Measurements from ENCODE around the gene ST14.
"Not testable (repeated sequence)": the region's sequence is repeated elsewhere in the genome, so short reads cannot be mapped to it uniquely, and the experiment has no call there.

ST14 gene

GRCh38 chr11:130233888-130234287, 74.3 kb downstream of the ST14 start:
- not testable (repeated sequence) for DNase-seq (ENCODE audit: low read depth)

GRCh38 chr11:130234315-130234714, 74.7 kb downstream of the ST14 start:
- no peak for DNase-seq (ENCODE audit: low read depth)

DNA sequence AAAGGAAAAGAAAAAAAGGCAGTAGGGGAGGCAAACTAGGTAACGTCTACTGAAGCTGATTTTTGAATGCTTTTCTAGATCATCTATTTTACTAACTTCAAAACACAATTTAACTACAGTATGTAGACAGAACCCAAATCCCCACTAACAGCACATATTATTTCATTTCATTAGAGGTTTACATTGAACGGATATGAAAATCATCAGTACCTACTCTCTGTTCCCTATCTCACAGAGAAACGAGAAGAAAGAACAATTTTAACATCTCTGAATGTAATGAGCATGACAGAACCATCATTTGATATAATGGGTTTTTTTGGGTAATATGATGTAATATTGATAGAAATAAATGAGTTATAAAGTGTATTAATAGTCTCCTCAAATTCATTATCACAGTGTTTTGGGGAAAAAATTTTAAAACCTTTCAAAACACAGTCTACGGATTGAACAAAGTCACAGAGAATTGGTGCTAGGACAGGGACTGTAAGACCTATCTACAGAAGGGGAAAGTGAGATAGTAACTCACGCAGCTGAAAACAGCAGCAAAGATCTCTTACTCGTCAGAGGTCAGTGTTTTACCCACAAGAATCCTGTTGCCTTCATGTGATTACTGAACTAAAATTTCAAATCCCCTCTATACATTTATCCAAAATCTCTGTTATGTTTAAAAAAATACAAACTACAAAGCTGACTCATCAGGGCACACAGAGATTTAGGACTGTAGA, 77.9 kb downstream of the ST14 start:
- no peak for DNase-seq (ENCODE audit: low read depth)

DNA sequence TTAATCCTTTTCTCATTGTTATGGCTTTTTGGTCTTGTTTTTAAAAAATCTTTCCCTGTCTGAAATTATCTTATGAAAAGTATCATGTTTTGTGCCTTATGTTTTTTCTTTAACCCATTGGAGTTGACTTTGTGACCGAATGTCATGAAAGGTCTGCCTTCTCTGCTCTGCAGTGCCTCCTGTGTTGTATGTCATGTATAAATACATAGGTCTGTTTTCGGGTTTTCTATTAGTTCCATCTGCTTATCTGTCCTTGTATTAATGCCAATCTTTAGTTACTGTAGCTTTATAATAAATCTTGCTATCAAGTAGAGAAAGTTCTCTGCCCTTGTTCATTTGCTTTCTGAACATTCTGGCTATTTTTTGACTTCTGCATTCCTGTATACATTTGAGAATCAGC, 82.1 kb downstream of the ST14 start:
- no peak for DNase-seq (ENCODE audit: low read depth)

GRCh38 chr11:130243816-130244215, 84.2 kb downstream of the ST14 start:
- DNase-seq (ENCODE audit: low read depth): no peak

GRCh38 chr11:130244848-130245247, 85.3 kb downstream of the ST14 start:
- DNase-seq (ENCODE audit: low read depth): no peak

GRCh38 chr11:130245375-130245774, 85.8 kb downstream of the ST14 start:
- not testable (repeated sequence) for DNase-seq (ENCODE audit: low read depth)

DNA sequence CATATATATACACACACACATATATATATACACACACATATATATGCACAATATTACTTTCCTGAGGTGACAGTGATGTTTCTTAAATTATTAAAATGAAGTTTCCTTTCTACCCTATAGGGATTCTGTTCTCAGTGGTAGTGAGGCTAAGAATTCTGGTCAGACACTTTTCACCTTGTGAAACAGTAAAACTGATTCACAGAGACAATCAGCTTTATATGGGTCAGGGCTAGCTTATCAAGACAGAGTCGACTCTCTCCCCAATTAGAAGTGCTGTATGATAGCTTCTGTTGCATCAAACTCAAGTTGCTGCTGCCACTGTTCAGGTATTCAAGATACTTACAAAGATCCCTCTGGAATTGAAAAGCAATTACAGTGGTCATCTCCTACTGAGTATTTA, 86.7 kb downstream of the ST14 start:
- no peak for DNase-seq (ENCODE audit: low read depth)

GRCh38 chr11:130246738-130247137, 87.2 kb downstream of the ST14 start:
- DNase-seq (ENCODE audit: low read depth): no peak

GRCh38 chr11:130247319-130247718, 87.7 kb downstream of the ST14 start:
- DNase-seq (ENCODE audit: low read depth): no peak

GRCh38 chr11:130249371-130249770, 89.8 kb downstream of the ST14 start:
- DNase-seq (ENCODE audit: low read depth): no peak

GRCh38 chr11:130249929-130250328, 90.3 kb downstream of the ST14 start:
- not testable (repeated sequence) for DNase-seq (ENCODE audit: low read depth)

- DNase-seq (ENCODE audit: low read depth): not testable (repeated sequence)
These were observed 92.2 kb downstream of the ST14 start for GRCh38 chr11:130251763-130252162.
